HG02571 (cell line): ENCODE data around the gene PALLD.

Experiments used
- ATAC-seq: cut with Tn5 transposase; IDR thresholded peaks from one replicate; pipeline ENCODE4 v1.9.1; 2021; ENCODE audit warnings: mild to moderate bottlenecking, moderate library complexity; ENCODE audit not compliant: unreplicated experiment

Gene PALLD

DNA sequence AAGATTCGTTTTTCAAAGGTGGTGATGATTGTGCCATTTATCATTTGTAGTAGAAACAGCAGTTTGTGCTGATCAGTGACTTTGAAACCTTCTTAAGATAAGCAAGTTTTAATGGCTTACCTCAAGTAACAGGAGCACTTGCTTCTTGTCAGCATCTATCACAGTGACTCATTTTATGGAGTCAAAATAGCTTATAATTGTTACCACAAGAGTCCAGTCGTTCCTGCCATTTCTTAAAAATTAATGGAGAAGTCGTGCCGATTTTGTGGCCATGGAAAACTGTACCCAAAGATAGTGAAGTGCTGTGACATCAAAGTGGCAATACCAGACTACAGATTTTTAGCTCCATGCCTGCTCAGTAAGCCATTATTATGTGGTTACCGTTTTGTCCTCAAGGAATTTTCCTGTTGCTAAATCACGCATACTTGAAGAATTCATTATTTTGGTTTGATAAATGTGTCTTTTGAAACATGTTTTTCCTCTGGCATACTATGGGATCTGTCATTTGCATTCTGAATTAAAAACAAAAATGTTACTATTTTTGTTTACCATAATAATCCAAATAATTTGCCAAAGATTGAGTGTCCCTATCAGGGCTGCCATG, 383.3 kb downstream of the PALLD start:
- no peak for ATAC-seq

DNA sequence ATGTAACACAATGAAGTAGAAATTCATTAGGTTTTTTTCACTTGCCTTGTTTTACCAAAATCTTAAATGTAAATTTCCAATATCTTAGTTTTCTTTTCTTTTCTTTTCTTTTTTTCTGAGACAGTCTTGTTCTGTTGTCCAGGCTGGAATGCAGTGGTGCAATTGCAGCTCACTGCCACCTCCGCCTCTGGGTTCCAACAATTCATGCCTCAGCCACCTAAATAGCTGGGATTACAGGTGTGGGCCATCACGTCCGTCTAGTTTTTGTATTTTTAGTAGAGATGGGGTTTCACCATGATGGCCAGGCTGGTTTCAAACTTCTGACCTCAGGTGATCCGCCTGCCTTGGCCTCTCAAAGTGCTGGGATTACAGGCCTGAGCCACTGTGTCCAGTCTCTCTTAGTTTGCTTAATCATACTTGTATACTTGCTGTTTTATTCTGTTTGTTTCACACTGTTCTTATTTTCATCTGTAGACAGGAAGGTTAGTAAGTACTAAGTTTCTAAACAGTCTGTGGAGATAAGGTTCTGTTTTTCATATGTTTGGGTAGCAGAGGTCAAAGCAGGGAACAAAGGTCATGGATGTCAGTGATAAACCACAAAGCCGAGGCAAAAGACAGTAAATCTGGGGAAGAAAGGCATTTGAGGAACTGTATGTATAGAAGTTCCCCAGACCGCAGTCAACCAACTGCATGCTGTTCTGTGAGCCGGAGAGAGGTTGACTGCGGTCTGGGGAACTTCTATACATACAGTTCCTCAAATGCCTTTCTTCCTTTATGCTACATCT, 384.2 kb downstream of the PALLD start:
- ATAC-seq = peak; percentile 46

GRCh38 chr4:168881781-168882420, 385.0 kb downstream of the PALLD start:
- no peak for ATAC-seq

GRCh38 chr4:168882650-168883233, 385.9 kb downstream of the PALLD start:
- ATAC-seq = no peak

- no peak for ATAC-seq
Measured at GRCh38 chr4:168883513-168883912, 386.7 kb downstream of the PALLD start.

DNA sequence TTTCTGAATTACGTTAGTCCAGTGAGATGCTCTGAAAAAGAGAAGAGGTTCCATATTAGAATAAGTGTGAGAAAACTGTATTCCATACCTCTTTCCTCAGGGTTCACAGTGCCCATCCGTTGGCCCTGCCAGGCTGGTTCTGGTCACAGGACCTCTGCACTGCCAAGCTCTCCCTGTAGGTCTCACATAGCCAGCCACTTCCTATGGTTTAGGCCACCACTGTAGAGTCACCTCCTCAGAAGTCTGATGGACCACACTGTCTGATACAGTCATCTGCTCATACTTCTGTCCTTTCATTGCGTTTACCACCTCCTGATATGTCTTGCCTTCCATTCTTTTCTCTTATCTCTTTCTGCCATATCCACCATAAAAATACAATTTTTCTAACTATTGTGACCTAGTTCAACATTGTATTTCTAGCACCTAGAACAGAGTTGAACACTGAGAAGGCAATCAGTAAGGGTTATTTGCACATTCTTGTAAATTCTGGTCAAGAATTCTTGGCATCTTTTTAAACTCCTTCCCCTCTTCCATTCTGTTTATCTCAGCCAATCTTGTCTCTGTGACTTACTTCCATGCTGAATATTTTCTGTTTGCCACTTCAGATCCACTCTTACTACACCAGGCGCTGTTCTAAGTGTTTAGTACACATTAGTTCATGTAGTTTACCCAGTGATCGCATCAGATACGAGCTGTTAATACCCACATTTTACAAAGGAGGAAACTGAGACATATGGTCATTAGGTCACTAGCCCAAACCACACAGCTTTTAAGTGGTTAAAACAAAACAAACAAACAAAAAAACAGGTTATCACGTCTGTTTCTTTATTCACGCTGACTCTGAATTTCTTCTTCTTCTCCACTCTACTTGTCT, 387.6 kb downstream of the PALLD start:
- ATAC-seq = no peak

DNA sequence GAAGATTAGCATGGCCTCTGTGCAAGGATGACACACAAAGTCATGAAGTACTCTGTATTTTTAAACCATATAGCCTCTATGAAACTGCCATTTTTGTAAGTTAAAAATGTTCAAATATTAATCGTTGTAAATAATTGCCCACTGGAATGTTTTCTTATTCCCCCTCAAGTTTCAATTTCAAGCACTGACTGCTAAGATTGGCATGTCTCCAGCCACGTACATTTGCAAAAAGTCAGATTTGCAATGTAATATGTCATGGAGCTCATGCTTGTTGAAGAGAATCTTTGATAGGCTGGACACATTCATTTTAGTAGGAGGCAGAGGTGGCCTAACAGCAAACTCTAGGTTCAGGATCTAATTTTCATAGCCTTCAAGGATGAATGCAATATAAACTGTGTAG, 388.5 kb downstream of the PALLD start:
- no peak for ATAC-seq

DNA sequence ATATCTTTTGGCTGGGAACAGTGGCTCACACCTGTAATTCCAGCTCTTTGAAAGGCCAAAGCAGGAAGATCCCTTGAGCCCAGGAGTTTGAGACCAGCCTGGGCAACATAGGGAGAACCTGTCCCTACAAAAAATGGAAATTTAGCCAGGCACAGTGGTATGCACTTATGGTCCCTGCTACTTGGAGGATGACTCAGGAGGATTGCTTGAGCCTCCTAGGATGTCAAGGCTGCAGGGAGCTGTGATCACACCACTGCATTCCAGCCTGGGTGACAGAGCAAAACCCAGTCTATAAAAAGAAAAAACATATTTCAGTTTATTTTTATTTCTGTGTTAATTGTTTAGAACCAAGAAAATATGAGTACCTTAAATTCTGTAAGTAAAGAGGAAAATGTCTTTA, 389.5 kb downstream of the PALLD start:
- no peak for ATAC-seq

- no peak for ATAC-seq
Measured at GRCh38 chr4:168887809-168888208, 391.0 kb downstream of the PALLD start.

DNA sequence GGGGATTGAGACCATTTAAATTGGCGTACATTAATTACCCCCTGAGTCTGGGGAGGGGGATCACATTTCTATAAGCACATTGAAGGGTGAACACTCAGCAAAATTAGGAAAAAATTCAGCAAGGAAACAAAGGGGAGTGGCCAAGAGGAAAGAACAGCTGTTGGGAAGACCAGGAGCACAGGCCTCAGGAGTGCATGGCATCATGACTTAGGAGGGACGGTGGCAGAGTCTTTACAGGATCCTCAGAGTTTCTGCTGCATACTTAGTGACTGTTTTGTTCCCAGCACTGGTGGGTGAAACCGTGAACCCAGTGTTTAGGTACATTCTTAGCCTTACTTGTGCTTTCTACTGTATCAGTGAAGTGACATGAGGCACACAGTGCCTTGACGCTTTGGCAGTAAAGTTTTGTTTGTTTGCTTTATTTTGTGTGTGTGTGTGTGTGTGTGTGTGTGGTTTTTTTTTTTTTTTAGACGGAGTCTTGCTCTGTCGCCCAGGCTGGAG, 391.9 kb downstream of the PALLD start:
- no peak for ATAC-seq

DNA sequence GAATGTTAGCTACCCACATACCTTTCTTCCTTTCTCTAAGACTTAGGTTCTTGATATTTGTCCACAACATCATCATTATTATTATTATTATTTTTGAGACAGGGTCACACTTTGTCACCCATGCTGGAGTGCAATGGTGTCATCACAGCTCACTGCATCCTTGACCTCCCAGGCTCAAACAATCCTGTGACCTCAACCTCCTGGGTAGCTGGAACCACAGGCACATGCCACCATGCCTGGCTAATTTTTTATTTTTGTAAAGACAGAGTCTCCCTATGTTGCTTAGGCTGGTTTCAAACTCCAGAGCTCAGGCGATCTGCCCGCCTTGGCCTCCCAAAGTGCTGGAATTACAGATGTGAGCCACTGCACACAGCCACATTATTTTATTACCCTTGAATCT, 394.2 kb downstream of the PALLD start:
- no peak for ATAC-seq

- no peak for ATAC-seq
Measured at GRCh38 chr4:168891688-168892087, 394.8 kb downstream of the PALLD start.

GRCh38 chr4:168892475-168892874, 395.6 kb downstream of the PALLD start:
- ATAC-seq = no peak

GRCh38 chr4:168893205-168893604, 396.4 kb downstream of the PALLD start:
- no peak for ATAC-seq

- no peak for ATAC-seq
Measured at GRCh38 chr4:168893807-168894206, 397.0 kb downstream of the PALLD start.

GRCh38 chr4:168900080-168900479, 403.2 kb downstream of the PALLD start:
- ATAC-seq = no peak

DNA sequence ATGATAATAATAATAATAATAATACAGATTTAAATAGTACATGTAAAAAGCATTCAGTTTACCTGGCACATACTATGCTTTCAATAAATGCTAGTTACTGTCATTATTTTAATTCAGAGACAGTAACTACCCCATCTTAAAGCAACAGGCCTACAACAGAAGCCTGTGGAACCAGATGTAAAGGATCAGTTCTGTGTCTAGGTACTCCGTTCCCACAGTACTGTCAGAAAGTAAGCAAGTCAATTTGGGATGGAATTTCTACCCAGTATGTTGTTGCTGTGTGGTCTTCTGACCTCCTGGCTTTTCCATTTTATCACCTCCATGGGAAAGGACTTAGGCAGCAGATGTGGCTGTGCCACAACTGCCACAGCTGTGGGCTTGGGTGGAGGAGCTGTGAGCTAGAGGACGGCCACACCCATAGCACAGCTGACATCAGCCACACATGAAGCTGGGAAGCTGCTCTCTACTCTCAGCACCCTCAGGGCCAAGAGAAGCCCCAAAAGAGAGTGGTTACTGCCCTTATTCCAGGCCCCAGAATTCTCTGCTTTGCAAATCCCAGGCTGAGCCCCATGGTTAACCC, 410.4 kb downstream of the PALLD start:
- ATAC-seq = no peak

DNA sequence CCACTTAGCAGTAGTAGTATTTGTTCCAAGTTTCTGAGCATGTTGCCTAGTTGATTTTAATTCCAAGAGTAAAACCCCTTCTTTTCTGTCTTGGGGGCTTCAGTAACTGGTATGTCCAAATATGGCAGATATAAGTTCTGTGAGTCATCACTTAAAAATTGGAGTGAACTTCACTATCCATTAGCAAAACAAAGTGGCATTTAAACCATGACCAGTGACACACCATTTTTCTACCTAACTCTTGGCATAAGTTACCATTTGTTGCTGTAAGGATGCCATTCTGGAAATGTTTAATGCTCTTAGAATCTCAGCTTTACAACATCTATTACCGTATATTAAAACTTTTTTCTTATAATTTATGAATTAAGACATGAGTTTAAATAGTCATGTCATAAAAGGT, 411.2 kb downstream of the PALLD start:
- ATAC-seq = no peak

- no peak for ATAC-seq
Measured at GRCh38 chr4:168908851-168909273, 412.0 kb downstream of the PALLD start.

DNA sequence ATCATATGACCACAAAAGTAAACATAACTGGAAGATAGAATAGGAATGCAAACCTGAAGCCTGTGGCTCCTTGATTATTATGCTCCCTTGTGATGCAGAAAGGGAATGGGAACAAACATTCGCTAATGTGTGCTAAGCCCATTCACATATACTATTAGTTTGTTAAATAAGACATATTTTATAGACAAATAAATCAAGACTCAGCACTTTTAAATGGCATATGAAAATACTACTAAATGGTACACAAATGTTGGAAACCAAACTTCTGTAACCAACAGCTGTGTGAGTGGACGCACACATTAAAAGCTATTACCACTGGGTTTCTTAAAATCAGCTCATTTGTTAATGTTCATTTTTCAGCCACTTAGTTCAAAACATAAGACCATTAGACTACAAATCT, 417.2 kb downstream of the PALLD start:
- ATAC-seq = no peak
